Measurements from ENCODE around the gene DGKI.
A peak's percentile ranks its signal among the peaks of the same experiment; 100 is the strongest.

Gene DGKI

DNA sequence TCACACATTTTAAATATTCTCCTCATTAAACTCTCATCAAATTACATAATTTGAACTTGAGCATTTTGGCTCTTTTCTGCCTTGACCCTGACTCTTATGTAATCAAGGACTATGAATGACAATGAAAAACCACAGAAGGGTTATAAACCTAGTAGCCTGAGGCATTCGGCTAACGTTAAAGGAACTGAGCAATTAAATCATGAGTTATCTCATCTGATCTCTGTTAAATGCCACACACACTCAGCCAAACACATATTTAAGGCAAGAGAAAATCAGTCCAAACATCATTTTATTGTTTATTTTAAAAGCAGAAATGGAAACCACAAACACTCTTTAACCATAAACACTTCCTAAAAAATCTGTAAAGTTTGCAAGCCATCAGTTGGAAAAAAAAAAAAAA is 204.3 kb downstream of the DGKI start:
- no peak for DNase-seq

DNA sequence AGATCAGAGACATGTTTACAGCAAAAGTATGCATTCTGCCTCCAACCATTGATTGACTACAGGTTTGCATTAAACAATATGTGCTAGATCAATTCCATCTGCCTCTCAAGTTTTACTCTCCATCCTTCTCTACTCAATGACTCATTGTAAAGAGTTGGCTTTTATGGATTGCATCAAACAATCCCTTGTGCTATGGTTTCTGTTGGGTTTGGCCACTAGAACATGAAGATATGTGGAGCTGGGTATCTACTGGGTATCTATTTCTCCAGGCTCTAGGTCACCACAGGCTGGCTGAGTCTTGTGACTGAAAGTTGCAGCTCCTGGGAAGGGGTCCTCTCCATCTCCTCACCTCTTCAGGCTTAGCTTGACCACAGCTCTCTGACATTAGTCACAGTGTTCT is 204.7 kb downstream of the DGKI start:
- no peak for DNase-seq

- no peak for DNase-seq
These were observed 210.4 kb downstream of the DGKI start for GRCh38 chr7:137636376-137636775.

- DNase-seq: no peak
These were observed 210.9 kb downstream of the DGKI start for GRCh38 chr7:137635874-137636273.

DNA sequence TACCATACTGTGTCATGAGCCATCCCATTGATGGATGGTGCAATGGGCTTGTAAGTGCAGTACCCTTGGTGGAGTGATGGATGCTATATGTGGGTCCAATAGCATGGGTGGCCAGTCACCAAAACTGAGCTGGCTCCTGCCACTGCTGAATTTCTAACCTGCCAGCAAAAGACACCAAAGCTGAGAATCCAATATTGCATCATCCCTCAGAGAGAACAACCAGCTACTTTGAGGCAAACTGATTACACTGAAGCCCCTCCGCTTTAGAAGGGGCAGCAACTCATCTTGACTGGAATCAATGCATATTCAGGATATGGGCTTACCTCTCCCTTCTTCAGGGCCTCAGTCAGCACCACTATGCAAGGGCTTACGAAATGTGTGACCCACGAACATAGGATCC is 211.6 kb downstream of the DGKI start:
- no peak for DNase-seq

GRCh38 chr7:137634356-137634755 is 212.4 kb downstream of the DGKI start:
- no peak for DNase-seq

- no peak for DNase-seq
These were observed 213.6 kb downstream of the DGKI start for GRCh38 chr7:137633133-137633532.

- DNase-seq: peak in 1 of 2 experiments; percentile 68
These were observed 218.6 kb downstream of the DGKI start for GRCh38 chr7:137628216-137628615.

- DNase-seq: peak; percentile 27 to 39
These were observed 220.2 kb downstream of the DGKI start for GRCh38 chr7:137626469-137627067.

DNA sequence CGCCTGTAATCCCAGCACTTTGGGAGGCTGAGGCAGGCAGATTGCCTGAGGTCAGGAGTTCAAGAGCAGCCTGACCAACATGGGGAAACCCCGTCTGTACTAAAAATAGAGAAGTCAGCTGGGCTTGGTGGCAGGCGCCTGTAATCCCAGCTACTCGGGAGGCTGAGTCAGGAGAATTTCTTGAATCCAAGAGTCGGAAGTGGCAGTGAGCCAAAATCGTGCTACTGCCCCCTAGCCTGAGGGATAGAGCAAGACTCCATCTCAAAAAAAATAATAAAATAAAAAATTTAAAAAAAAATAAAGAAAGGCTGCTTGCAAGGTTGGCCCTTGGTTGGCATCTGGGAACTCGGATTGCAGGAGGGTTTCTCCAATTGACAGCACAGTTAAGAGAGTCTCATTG is 221.6 kb downstream of the DGKI start:
- DNase-seq: no peak

DNA sequence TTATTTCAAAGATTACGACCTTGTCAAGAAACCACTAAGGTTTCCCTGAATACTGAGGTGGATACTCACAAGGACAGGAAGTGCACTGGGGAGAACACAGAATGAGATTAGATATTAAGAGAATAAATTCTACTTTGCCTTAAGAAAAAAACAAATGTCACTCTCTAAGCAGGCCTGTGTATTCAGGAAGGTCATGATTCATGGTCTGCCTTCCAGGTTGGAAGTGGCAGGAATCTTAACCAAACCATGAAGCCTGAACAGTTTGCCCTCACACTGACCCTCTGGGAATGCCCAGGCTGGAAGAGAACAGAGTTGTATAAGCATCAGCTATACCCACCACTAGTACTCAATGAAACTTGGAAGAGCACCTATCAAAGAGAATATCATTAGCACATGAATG is 227.6 kb downstream of the DGKI start:
- DNase-seq: no peak

DNA sequence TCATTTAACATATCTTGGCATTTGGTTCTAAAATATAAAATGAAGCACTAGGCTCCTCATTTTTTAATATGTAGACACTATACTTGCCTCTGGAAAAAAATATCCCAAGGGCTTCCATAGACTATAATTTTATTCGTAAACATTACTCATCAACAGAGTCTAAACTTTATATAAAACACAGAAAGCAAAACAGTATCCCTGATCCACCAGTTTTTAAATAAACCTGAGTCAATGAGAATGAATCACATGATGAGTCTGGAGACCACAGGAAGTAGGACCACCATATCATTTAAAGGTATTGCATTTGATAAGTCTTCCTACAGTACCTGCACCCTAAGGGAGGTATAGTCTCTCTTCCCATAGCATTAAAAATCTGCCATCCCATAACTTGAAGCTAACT is 228.0 kb downstream of the DGKI start:
- no peak for DNase-seq

GRCh38 chr7:137613006-137613525 is 233.7 kb downstream of the DGKI start:
- DNase-seq: no peak

GRCh38 chr7:137611606-137612005 is 235.2 kb downstream of the DGKI start:
- DNase-seq: no peak

DNA sequence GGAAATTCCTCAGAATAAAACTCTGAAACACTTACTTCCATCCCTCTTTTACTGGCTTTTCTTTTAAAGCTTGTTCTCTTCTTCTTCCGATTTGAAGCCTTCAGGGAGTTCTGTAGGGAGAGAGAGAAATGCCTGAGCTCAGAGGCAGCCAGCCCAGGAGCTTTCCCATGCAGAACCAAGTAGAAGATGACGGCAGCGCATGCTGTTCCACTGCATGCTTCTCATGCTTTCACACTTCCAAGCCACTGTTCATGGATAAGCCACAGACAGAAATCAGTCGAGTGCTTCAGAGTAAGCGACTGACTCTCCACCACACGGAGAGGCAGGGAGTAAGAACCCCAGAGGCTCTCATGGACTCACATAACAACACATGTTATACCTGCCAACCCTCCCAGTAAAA is 237.3 kb downstream of the DGKI start:
- no peak for DNase-seq

GRCh38 chr7:137606061-137606674 is 240.6 kb downstream of the DGKI start:
- peak; percentile 41 to 68 for DNase-seq

DNA sequence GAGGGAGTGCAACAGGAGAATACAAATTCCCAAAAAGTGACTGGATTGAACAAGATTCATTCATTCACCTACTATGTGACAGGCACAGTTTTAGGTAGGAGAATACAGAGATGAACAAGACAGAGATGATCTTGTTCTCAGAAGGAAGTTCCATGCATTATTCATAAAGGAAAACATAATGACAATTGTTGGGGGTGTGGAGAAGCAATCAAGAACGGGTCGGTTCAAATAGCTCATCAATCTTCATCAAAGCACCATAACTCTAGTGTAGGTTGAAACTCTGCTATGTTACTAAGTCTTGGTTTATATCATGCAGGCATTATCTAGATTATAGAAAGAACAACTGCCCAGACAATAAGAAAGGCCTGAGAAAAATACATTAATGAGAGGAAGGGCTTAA is 243.7 kb downstream of the DGKI start:
- DNase-seq: no peak

DNA sequence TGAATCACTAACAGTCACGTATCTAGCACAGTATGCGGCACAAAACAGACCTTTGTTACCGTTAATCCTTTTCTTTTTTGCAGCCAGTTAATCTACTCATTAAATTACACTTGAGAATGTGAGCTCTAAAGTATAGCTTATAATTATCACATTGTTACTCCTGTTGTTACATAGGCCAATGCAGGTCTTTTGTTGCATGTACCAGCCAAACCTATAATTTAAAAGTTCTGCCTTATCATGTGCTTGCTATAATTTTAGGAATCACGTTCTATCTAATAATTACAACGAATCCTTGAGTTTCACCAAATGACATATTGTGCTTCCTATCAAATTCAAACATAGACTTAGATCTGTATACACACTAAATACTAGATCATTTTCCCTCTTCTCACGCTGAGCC is 245.1 kb downstream of the DGKI start:
- peak in 1 of 2 experiments; percentile 27 for DNase-seq

DNA sequence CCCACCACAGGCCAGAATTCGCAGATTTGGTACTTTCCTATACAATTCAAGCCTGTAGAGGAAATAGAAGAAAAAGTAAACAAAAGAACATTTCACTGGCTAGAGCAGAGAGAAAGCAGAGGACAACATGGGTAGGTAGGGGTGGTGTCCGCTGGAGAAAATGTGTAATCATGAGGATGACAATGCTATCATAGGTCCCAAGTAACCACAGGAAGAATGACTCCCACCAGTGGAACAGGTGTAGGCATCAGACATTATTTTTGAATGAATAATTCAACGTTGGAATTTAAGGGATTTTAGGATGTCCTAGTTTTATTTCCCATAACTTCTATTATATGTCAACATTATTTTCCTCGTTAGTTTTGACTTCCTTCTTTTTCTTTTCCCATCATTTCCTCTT is 248.9 kb downstream of the DGKI start:
- DNase-seq: no peak

DNA sequence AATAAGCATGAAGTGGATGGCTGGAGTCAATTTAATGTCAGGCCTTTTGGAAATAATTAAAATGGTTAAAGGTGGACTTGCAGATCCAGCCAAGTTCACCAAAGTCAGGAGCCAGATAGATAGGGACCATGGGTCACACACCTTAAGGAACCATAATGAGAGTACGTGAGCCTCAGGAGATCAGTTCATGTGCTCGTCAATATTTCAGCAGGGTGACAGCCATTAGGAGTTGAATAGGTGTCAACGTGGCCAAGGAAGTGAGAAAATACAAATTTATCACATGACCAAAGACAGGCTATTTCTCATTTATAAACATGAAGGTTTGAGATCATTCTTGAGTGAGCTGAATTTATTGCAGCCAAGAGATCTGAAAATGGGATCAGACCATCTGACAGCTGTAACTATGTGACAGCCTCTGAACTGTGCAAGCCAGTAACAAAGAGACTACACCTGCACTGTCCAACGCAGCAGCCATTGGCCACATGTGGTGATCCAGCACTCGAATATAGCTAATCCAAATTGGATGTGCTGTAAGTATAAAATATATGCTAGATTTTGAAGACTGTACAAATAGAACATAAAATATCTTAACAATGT is 253.6 kb downstream of the DGKI start:
- DNase-seq: no peak

- peak; percentile 78 to 84 for DNase-seq
These were observed 254.4 kb downstream of the DGKI start for GRCh38 chr7:137592232-137592896.

DNA sequence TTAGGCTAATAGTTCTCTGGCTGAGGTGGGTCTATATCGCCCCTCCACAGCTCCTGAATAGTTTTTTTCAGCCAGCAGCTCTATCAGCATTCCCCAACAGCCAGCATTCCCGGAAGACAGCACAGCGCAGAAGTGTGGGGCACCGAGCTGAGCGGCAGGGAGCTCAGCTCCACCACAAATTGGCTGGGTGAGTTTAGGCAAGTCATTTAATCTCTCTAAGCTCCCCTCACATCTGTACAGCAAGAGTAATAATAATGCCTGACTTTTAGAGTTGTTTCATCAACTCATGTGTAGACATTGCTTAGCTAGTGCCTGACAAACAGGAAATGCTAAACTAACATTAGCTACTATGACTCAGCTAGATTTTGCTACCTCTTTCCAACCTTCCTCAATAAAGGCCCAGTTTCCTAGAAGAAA is 255.3 kb downstream of the DGKI start:
- DNase-seq: no peak

DNA sequence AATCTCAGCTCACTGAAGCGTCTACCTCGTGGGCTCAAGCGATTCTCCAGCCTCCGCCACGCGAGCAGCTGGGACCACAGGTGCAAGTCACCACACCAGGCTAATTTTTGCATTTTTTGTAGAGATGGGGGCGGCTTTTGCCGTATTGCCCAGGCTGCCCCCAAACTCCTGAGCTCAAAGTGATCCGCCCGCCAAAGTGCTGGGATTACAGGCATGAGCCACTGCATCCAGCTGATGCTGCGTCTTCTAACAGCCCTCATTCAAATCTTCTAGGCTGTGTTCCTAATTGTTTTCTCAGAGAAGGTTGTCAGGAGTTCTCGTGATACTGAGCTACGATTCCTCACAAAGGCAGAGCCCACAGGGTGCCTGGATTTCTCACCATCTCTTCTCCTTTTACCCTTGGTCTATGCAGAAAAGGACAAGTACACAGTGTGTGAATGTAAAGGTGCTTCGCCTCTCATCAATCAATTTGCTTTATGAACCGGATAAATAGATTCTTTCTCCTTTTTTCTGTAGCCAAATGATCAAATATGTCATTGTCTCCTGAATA is 255.9 kb downstream of the DGKI start:
- DNase-seq: no peak
